MM.1S (cell line): ENCODE data around the gene CDC42EP2.

Experiments used
- DNase-seq: peaks from one replicate; pipeline ENCODE4 v3.0.0-alpha.2; 2015
- H2AFZ ChIP-seq: fragments of 300-600 bp; sonication (generic); 2 replicates; pipeline ENCODE4 v1.6.0; 2016; ENCODE audit warnings: antibody characterized with exemption, low read length
- H3F3A ChIP-seq: fragments of 300-600 bp; sonication (generic); 2 replicates; pipeline ENCODE4 v1.6.1; 2016; ENCODE audit warnings: mild to moderate bottlenecking, antibody characterized with exemption, low read length, moderate library complexity, mixed read lengths; ENCODE audit not compliant: insufficient read depth
- H3K27ac ChIP-seq: fragments of 300-600 bp; sonication (generic); 2 replicates; pipeline ENCODE4 v1.5.1; 2016; ENCODE audit warnings: mild to moderate bottlenecking, low read length
- H3K27me3 ChIP-seq: fragments of 300-600 bp; sonication (generic); replicated peaks from 2 replicates; pipeline ENCODE4 v1.6.0; 2016; ENCODE audit warnings: low read length; ENCODE audit not compliant: insufficient read depth
- H3K36me3 ChIP-seq: fragments of 300-600 bp; sonication (generic); replicated peaks from 2 replicates; pipeline ENCODE4 v1.6.1; 2016; ENCODE audit warnings: mild to moderate bottlenecking, low read length, mixed read lengths; ENCODE audit not compliant: insufficient read depth
- H3K4me1 ChIP-seq: fragments of 300-600 bp; sonication (generic); 2 replicates; pipeline ENCODE4 v1.6.1; 2016; ENCODE audit warnings: low read length, mixed read lengths
- H3K4me2 ChIP-seq: fragments of 300-600 bp; sonication (generic); 2 replicates; pipeline ENCODE4 v1.6.0; 2016; ENCODE audit warnings: low read depth, low read length
- H3K4me3 ChIP-seq: fragments of 300-600 bp; sonication (generic); 2 replicates; pipeline ENCODE4 v1.5.1; 2016; ENCODE audit warnings: low read length, mixed read lengths
- H3K79me2 ChIP-seq: fragments of 300-600 bp; sonication (generic); 2 replicates; pipeline ENCODE4 v1.6.1; 2016; ENCODE audit warnings: mixed run types, low read length, mixed read lengths
- H3K9ac ChIP-seq: fragments of 300-600 bp; sonication (generic); 2 replicates; pipeline ENCODE4 v1.6.1; 2016; ENCODE audit warnings: low read length, mixed read lengths
- H3K9me2 ChIP-seq: fragments of 300-600 bp; sonication (generic); replicated peaks from 2 replicates; pipeline ENCODE4 v1.6.1; 2016; ENCODE audit warnings: mild to moderate bottlenecking, low read length, mixed read lengths; ENCODE audit not compliant: insufficient read depth
- H3K9me3 ChIP-seq: fragments of 300-600 bp; sonication (generic); replicated peaks from 2 replicates; pipeline ENCODE4 v1.6.1; 2016; ENCODE audit warnings: mild to moderate bottlenecking, low read length, mixed read lengths; ENCODE audit not compliant: insufficient read depth
- H4K20me1 ChIP-seq: fragments of 300-600 bp; sonication (generic); 2 replicates; pipeline ENCODE4 v1.6.1; 2016; ENCODE audit warnings: mild to moderate bottlenecking, low read length, moderate library complexity, mixed read lengths; ENCODE audit not compliant: insufficient read depth
- EZH2 ChIP-seq: fragments of 300-600 bp; sonication (generic); optimal IDR thresholded peaks from 2 replicates; pipeline ENCODE3; 2017; ENCODE audit warnings: low read depth, mild to moderate bottlenecking, antibody characterized with exemption, low read length, mixed read lengths
- EZH2phosphoT487 ChIP-seq: fragments of 300-600 bp; sonication (generic); IDR thresholded peaks from 2 replicates; pipeline ENCODE4 v1.6.1; 2018; ENCODE audit warnings: antibody characterized with exemption, low read length
- TF ChIP-seq, protein P1 (sequence below): fragments of 300-600 bp; sonication (generic); IDR thresholded peaks from 2 replicates; pipeline ENCODE4 v1.5.1; 2016; ENCODE audit warnings: antibody characterized with exemption, low read length, mixed read lengths

The CDC42EP2 gene

DNA sequence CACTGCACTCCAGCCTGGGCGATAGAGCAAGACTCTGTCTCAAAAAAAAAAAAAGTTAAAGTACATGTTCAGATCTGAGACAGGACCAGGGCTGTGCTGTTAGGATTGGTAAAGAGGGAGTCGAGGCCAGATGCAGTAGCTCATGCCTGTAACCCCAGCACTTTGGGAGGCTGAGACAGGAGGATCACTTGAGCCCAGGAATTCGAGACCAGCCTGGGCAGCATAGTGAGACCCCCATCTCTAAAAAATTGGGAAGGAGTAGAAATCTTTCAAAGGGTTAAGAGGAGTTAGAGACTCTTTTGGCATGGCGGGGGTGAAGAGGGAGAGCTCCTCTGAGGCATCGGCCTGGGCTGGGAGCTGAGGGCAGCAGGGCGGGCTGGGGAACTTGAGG, 56.0 kb downstream of the CDC42EP2 start:
- no peaks in the 10 kb centered on the region for H3K27me3 ChIP-seq
- H3F3A ChIP-seq = no peaks in the 10 kb centered on the region
- no peaks in the 10 kb centered on the region for H3K9me2 ChIP-seq
- no peaks in the 10 kb centered on the region for H3K9me3 ChIP-seq
- no peak overlapping the region for H3K4me3 ChIP-seq
- TF ChIP-seq, protein P1, sequence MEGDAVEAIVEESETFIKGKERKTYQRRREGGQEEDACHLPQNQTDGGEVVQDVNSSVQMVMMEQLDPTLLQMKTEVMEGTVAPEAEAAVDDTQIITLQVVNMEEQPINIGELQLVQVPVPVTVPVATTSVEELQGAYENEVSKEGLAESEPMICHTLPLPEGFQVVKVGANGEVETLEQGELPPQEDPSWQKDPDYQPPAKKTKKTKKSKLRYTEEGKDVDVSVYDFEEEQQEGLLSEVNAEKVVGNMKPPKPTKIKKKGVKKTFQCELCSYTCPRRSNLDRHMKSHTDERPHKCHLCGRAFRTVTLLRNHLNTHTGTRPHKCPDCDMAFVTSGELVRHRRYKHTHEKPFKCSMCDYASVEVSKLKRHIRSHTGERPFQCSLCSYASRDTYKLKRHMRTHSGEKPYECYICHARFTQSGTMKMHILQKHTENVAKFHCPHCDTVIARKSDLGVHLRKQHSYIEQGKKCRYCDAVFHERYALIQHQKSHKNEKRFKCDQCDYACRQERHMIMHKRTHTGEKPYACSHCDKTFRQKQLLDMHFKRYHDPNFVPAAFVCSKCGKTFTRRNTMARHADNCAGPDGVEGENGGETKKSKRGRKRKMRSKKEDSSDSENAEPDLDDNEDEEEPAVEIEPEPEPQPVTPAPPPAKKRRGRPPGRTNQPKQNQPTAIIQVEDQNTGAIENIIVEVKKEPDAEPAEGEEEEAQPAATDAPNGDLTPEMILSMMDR = no peak
- no peak for TF ChIP-seq EZH2
- no peak for TF ChIP-seq EZH2phosphoT487
- no peak overlapping the region for H2AFZ ChIP-seq
- H3K4me1 ChIP-seq = peaks cover 4% of the 10 kb centered on the region; the same call in 1 of the 2 replicates
- H3K9ac ChIP-seq = no peak overlapping the region
- H3K4me2 ChIP-seq = no peak overlapping the region
- H3K79me2 ChIP-seq = no peaks in the 10 kb centered on the region
- DNase-seq = no peak
- H4K20me1 ChIP-seq = no peaks in the 10 kb centered on the region
- H3K27ac ChIP-seq = no peak overlapping the region
- no peaks in the 10 kb centered on the region for H3K36me3 ChIP-seq
